Measurements from ENCODE around the gene MFAP2.

- TF ChIP-seq CTCF (IDR thresholded peaks at IDR 0.05; ENCODE audit: insufficient read depth, low read length, poor library complexity, severe bottlenecking) (no peak), EZH2phosphoT487 (conservative IDR thresholded peaks at IDR 0.05; ENCODE audit: low read length) (no peak)
Observed at GRCh38 chr1:16956775-16957174, 23.6 kb downstream of the MFAP2 start.

All from SU-DHL-6 (cell line).